ENCODE data around the gene SELENOT. TPM values are rescaled to one million over a fixed set of nuclear protein-coding genes. Genes with fewer than 3 reads are reported as not detected.

Gene SELENOT
- total RNA-seq, 1 experiment from 2014 or later, result 73.8 TPM

GRCh38 chr3:150609988-150610387, 6.9 kb downstream of the SELENOT start:
- Histone ChIP-seq H3K23ac (ENCODE audit: insufficient read length, low read depth, low read length) (no peak overlapping the region), H2AFZ (ENCODE audit: low read length) (no peak overlapping the region), H3K56ac (ENCODE audit: insufficient read length, low read depth, low read length) (no peak overlapping the region), H3K4ac (ENCODE audit: low read depth, low read length) (no peak overlapping the region), H4K8ac (replicated peaks; ENCODE audit: insufficient read length, low read depth, low read length) (no peak overlapping the region), H2BK20ac (ENCODE audit: low read depth, low read length, poor library complexity, severe bottlenecking) (no peak overlapping the region), H3K79me1 (ENCODE audit: insufficient read depth, low read depth, low read length, poor library complexity, severe bottlenecking) (peaks cover 2% of the 10 kb centered on the region), H4K5ac (ENCODE audit: insufficient read length, low read depth, low read length) (no peak overlapping the region), H2BK15ac (ENCODE audit: low read depth, low read length) (no peak overlapping the region), H3T11ph (ENCODE audit: low read length) (no peak overlapping the region), H3K4me2 (ENCODE audit: insufficient read depth, insufficient read length, low read length) (no peak overlapping the region), H2BK12ac (ENCODE audit: insufficient read length, low read depth, low read length) (no peak overlapping the region), H4K20me1 (ENCODE audit: control insufficient read depth, insufficient read depth, insufficient read length) (no peaks in the 10 kb centered on the region), H2BK120ac (ENCODE audit: low read depth, low read length, poor library complexity, severe bottlenecking) (no peak overlapping the region), H2AK5ac (ENCODE audit: insufficient read length, low read length) (no peak overlapping the region), H3K9ac (ENCODE audit: extremely low read depth, insufficient read length, low read length) (no peak overlapping the region), H3K9me3 (ENCODE audit: control insufficient read depth, low read depth, low read length) (no peaks in the 10 kb centered on the region), H3K4me1 (ENCODE audit: insufficient read depth, low read length) (peaks cover 5% of the 10 kb centered on the region; the same call in 1 of the 2 replicates), H3K27me3 (ENCODE audit: insufficient read depth, low read length) (no peaks in the 10 kb centered on the region), H4K91ac (ENCODE audit: insufficient read length, low read depth, low read length) (no peak overlapping the region), H2BK5ac (ENCODE audit: insufficient read length, low read length) (no peak overlapping the region), H3K27ac (ENCODE audit: insufficient read length, low read depth, low read length) (no peak overlapping the region), H3K23me2 (ENCODE audit: insufficient read length, low read depth, low read length, poor library complexity, severe bottlenecking) (no peaks in the 10 kb centered on the region), H3K18ac (ENCODE audit: insufficient read length, low read depth, low read length) (no peak overlapping the region), H3K79me2 (ENCODE audit: insufficient read depth, low read length) (peaks cover 28% of the 10 kb centered on the region), H3K14ac (ENCODE audit: insufficient read depth, low read length) (no peak overlapping the region)
- WGBS (ENCODE audit: extremely low coverage, insufficient read length, low lambda C conversion rate), result no CpG with 5 or more reads among the region's 1 CpG
- Mint-ChIP-seq H3K4me1 (peaks cover 24 to 39% of the 10 kb centered on the region in 2 experiments), H3K27me3 (ENCODE audit: low read depth) (no peaks in the 10 kb centered on the region), H3K4me3 (no peak overlapping the region), H3K36me3 (ENCODE audit: insufficient read depth in 1 of 3, low read depth in 3 of 3) (peaks cover 31 to 48% (median 41%) of the 10 kb centered on the region in 3 experiments), H3K27ac (peak overlapping the region in 1 of 3 experiments; percentile 29; a peak in 1 of 7 replicates), H3K9me3 (peaks cover 4 to 10% of the 10 kb centered on the region in 2 experiments)
- no peak for DNase-seq
- TF ChIP-seq CTCF (conservative IDR thresholded peaks at IDR 0.05), result no peak

Data from H9 (cell line).